ENCODE results near the gene MAP9.
A peak's percentile ranks its signal among the peaks of the same experiment; 100 is the strongest.

MAP9 gene

GRCh38 chr4:155407480-155407879, 30.7 kb upstream of the MAP9 start:
- Histone ChIP-seq H3K4me1 (ENCODE audit: low read length) (no peaks in the 10 kb centered on the region), H3K27me3 (ENCODE audit: low read depth, low read length) (no peaks in the 10 kb centered on the region), H3K36me3 (replicated peaks; ENCODE audit: low read depth, low read length) (no peaks in the 10 kb centered on the region), H3K4me2 (ENCODE audit: low read length) (no peak overlapping the region), H3K27ac (ENCODE audit: low read length) (no peak overlapping the region), H2AFZ (ENCODE audit: low read depth, low read length) (no peak overlapping the region), H3K4me3 (ENCODE audit: low read length) (no peak overlapping the region), H3K79me2 (ENCODE audit: low read length) (no peaks in the 10 kb centered on the region), H3K9ac (ENCODE audit: low read length) (no peak overlapping the region), H4K20me1 (ENCODE audit: insufficient read depth, low read length) (no peaks in the 10 kb centered on the region), H3K9me3 (ENCODE audit: insufficient read depth, low read length) (no peaks in the 10 kb centered on the region)
- TF ChIP-seq CTCF (IDR thresholded peaks at IDR 0.05; ENCODE audit: low read depth, low read length) (no peak), EZH2phosphoT487 (IDR thresholded peaks at IDR 0.05; ENCODE audit: low read depth) (no peak)

GRCh38 chr4:155405059-155405458, 28.3 kb upstream of the MAP9 start:
- no peak overlapping the region for H3K27ac ChIP-seq (ENCODE audit: low read length)
- H3K4me2 ChIP-seq (ENCODE audit: low read length) = no peak overlapping the region
- H3K9me3 ChIP-seq (ENCODE audit: insufficient read depth, low read length) = no peaks in the 10 kb centered on the region
- H3K79me2 ChIP-seq (ENCODE audit: low read length) = no peaks in the 10 kb centered on the region
- H3K36me3 ChIP-seq (replicated peaks; ENCODE audit: low read depth, low read length) = no peaks in the 10 kb centered on the region
- H3K27me3 ChIP-seq (ENCODE audit: low read depth, low read length) = no peaks in the 10 kb centered on the region
- TF ChIP-seq EZH2phosphoT487 (IDR thresholded peaks at IDR 0.05; ENCODE audit: low read depth) (no peak), CTCF (IDR thresholded peaks at IDR 0.05; ENCODE audit: low read depth, low read length) (no peak)
- no peaks in the 10 kb centered on the region for H3K4me1 ChIP-seq (ENCODE audit: low read length)
- no peak overlapping the region for H3K4me3 ChIP-seq (ENCODE audit: low read length)
- H3K9ac ChIP-seq (ENCODE audit: low read length) = no peak overlapping the region
- no peaks in the 10 kb centered on the region for H4K20me1 ChIP-seq (ENCODE audit: insufficient read depth, low read length)
- H2AFZ ChIP-seq (ENCODE audit: low read depth, low read length) = no peak overlapping the region

GRCh38 chr4:155403886-155404285, 27.1 kb upstream of the MAP9 start:
- H3K27me3 ChIP-seq (ENCODE audit: low read depth, low read length) = no peaks in the 10 kb centered on the region
- no peaks in the 10 kb centered on the region for H3K79me2 ChIP-seq (ENCODE audit: low read length)
- peak; percentile 58 for TF ChIP-seq CTCF (IDR thresholded peaks at IDR 0.05; ENCODE audit: low read depth, low read length)
- TF ChIP-seq EZH2phosphoT487 (IDR thresholded peaks at IDR 0.05; ENCODE audit: low read depth) = no peak
- no peak overlapping the region for H3K4me2 ChIP-seq (ENCODE audit: low read length)
- H3K9me3 ChIP-seq (ENCODE audit: insufficient read depth, low read length) = no peaks in the 10 kb centered on the region
- H3K36me3 ChIP-seq (replicated peaks; ENCODE audit: low read depth, low read length) = no peaks in the 10 kb centered on the region
- no peaks in the 10 kb centered on the region for H4K20me1 ChIP-seq (ENCODE audit: insufficient read depth, low read length)
- H3K27ac ChIP-seq (ENCODE audit: low read length) = no peak overlapping the region
- H3K9ac ChIP-seq (ENCODE audit: low read length) = no peak overlapping the region
- H2AFZ ChIP-seq (ENCODE audit: low read depth, low read length) = no peak overlapping the region
- H3K4me1 ChIP-seq (ENCODE audit: low read length) = no peaks in the 10 kb centered on the region
- no peak overlapping the region for H3K4me3 ChIP-seq (ENCODE audit: low read length)

- no peaks in the 10 kb centered on the region for H3K9me3 ChIP-seq (ENCODE audit: insufficient read depth, low read length)
- H4K20me1 ChIP-seq (ENCODE audit: insufficient read depth, low read length) = no peaks in the 10 kb centered on the region
- H2AFZ ChIP-seq (ENCODE audit: low read depth, low read length) = no peak overlapping the region
- no peaks in the 10 kb centered on the region for H3K79me2 ChIP-seq (ENCODE audit: low read length)
- H3K4me3 ChIP-seq (ENCODE audit: low read length) = no peak overlapping the region
- H3K27me3 ChIP-seq (ENCODE audit: low read depth, low read length) = no peaks in the 10 kb centered on the region
- no peaks in the 10 kb centered on the region for H3K4me1 ChIP-seq (ENCODE audit: low read length)
- H3K36me3 ChIP-seq (replicated peaks; ENCODE audit: low read depth, low read length) = no peaks in the 10 kb centered on the region
- TF ChIP-seq CTCF (IDR thresholded peaks at IDR 0.05; ENCODE audit: low read depth, low read length) = no peak
- TF ChIP-seq EZH2phosphoT487 (IDR thresholded peaks at IDR 0.05; ENCODE audit: low read depth) = no peak
- H3K4me2 ChIP-seq (ENCODE audit: low read length) = no peak overlapping the region
- no peak overlapping the region for H3K27ac ChIP-seq (ENCODE audit: low read length)
- H3K9ac ChIP-seq (ENCODE audit: low read length) = no peak overlapping the region
These were observed 26.2 kb upstream of the MAP9 start for GRCh38 chr4:155402941-155403340.
